GM21515 (cell line): ENCODE data around the gene KCNT1.

Source experiments
- ATAC-seq: cut with Tn5 transposase; IDR thresholded peaks from one replicate; pipeline ENCODE4 v1.9.1; 2021; ENCODE audit not compliant: unreplicated experiment

Gene KCNT1

DNA sequence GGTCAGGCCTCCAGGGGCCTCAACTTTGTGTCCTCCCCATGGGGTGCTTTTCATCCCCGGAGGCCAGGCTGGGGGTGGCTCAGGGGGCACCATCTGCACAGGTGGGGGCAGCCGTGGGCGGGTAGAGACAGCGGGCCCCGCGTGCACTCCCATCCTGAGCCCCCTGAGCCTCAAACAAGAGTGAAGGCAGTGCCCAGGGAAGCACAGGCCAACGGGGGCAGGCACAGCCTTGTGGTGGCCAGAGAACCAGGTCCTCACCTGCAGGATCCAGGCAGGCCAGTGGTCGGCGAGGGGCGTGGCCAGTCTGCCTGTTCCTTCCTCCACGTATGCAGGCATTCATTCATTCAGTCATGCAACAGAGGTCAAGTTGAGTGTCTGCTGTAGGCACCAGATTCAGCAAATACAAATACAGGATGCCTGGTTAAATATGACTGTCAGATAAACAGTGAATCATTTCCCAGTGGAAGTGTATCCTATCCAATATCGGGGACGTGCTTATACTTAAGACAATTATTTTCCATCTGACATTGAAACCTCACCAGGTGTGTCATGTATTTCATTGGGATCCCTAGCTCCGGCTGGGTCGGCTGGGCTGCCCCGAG lies 22.3 kb downstream of the KCNT1 start:
- no peak for ATAC-seq

DNA sequence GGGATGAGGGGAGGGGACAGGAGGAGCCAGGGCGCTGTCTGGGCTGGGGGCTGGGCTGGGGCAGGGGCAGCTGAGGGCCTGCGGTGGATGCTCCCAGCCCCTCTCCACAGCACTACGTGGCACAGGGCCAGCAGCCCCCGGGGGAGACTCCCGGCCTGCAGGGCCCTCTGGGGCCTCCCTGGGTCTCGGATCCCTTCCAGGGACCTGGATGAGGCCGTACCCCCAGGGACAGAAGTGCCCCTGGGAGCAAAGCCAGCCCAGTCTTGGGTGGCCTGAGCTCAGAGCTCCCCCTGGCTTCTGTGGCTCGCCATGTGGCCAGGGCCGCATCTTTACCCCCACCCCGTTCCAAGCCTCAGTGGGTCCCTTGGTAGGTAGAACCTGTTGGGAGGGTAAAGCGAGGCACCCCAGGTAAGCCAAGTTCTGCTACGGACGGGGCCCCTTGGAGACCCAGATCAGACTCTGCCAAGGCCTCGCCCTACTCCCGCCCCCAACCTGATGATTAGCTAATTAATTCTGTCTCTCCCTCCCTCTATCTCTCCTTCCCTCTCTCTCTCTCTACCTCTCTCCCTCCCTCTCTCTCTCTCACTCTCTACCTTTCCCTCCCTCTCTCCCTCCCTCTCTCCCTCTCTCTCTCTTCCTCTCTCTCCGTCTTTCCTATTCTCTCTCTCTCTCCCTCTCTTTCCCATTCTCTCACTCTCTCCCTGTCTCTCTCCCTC lies 24.3 kb downstream of the KCNT1 start:
- ATAC-seq: no peak

DNA sequence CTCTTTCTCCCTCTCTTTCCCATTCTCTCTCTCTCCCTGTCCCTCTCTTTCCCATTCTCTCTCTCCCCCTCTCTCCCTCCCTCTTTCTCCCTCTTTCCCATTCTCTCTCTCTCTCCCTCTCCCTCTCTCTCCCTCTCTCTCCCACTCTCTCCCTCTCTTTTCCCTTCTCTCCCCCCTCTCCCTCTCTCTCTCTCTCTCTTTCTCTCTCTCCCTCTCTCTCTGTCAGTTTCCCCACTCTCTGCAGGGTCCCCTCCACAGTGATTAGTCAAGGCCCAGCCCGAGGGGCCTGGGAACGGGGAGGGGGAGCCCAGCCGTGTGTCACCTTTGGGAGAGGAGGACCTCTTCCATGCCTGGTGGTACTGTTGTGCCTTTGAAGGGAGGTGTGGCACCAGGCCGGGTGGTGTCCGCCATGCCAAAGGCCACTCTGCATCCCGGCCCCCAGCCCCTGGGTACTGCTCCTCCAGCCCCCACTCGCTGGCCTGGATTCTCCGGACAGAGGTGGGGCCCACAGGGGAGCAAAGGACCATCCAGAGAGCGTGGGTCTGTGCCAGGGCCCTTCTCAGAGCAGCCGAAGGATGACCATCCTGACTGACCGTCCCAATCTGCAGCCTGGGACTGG lies 25.4 kb downstream of the KCNT1 start:
- ATAC-seq: no peak

DNA sequence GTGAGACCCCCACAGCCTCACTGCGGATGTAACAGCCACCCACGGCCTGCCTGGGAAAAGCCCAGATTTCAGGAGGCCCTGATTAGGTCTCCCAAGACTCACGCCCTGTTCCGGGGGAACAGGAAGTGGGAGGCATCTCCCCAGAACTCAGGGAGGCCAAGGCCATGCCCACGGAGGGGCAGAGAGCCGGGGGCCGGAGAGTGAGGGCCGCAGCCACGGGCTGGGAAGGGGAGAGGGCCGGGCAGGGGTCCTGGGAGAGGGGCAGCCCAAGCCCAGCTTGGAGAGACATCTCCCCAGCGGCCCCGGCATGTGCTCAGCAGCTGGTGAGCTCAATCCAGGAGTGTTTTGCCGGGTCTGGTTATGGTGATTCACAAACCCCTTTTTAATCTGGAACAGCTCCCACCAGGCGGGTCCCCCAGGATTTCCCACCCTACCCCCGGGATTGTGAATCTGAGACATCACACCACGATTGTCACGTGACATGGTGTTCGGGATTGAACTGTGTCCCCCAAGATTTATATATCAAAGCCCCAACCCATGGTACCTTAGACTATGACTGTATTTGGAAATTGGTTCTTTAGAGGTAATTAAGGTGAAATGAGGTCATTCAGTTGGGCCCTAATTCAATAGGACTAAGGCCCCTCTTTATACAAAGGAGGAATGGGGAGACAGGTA lies 26.6 kb downstream of the KCNT1 start:
- no peak for ATAC-seq

DNA sequence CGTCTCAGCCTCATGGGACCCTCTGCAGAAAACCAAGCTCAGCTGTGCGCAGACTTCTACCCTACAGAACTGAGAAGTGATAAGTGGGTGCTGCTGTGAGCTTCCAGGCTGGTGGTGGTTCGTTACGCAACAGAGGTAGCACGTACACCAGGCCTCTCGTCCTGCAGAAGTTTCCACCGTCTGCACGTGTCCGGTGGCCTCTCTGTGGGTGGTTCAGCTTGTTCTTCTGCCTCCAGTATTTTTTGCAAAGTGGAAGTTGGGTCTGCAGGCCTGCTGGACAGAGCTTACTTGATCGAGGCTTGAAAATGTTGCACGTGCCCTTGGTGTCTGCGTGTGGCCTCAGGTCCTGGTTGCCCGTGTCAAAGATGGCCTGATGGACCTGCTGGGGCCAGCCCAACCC lies 27.5 kb downstream of the KCNT1 start:
- ATAC-seq: no peak

DNA sequence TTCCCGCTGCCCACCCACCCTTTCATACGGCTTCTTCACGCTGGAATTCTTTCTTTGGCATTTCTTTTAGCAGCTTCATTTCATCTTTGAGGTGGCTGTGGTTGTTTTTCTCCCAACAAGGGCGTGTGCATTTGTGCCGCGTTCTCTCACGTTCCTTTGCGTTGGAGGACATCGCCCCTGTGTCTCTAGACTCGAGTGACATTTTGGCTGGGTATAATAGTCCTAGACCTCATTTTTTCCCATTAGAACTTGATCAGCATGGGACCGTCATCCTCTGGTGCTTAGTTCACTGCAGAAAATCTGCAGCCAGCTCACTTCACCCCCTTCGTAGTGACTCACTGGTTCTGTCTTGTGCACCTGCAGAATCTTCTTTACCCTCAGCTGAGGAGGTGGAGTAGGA lies 29.5 kb downstream of the KCNT1 start:
- ATAC-seq: no peak

DNA sequence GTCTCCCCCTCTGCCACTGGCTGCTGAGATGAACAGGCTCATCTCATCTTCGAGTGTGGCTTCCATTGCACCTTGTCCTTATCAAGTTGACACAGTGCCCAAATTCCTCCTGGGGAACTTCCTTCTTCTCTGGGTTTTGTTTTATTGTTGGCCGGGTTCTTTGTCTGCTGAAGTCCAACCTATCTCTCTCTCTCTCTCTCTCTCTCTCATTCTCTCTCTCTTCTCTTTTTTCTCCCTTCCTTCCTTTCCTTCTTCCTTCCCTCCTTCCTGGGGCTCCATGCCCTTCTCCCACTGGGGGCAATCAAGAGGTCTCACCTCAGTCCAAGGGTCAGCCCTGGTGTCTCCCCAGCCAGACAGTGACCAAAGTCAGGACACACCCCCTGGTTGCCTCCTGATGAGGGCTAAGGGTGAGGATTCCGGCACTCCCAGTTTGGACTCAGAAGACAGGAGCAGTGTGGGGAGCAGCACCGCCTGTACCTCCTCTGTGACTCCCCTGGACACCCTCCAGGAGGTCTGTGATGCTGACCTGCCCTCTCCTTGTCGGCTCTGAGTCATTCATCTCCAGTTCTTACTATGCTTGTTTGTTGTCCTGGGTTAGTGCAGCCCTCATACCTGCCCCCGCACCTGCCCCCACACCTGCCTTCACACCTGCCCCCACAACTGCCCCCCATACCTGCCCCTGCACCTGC lies 30.7 kb downstream of the KCNT1 start:
- ATAC-seq: no peak

DNA sequence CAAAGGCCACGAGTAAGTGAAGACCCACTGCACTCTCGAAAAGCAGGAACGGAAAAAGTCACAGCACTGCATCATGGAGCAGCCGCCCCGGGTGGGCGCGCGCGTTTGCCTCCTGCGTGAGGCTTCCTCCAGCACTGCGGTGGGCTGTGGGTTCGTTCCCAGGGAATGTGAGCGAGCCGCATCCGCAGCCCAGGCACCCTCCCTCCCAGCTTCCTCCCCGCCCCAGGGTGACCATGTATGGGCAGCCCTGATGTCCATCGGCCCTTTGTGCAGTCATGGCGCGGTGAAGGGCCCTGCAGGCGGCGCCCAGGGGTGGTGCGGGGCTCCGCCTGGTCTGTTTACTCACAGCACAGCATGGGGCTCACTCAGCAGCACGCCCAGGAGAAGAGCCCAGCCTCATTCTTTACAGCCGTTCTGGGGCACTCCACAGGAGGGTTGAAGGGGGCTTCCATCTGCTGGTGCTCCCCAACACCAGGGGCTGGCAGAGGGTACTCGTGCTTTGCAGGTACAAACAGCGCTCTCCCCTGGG lies 32.7 kb downstream of the KCNT1 start:
- ATAC-seq: no peak

DNA sequence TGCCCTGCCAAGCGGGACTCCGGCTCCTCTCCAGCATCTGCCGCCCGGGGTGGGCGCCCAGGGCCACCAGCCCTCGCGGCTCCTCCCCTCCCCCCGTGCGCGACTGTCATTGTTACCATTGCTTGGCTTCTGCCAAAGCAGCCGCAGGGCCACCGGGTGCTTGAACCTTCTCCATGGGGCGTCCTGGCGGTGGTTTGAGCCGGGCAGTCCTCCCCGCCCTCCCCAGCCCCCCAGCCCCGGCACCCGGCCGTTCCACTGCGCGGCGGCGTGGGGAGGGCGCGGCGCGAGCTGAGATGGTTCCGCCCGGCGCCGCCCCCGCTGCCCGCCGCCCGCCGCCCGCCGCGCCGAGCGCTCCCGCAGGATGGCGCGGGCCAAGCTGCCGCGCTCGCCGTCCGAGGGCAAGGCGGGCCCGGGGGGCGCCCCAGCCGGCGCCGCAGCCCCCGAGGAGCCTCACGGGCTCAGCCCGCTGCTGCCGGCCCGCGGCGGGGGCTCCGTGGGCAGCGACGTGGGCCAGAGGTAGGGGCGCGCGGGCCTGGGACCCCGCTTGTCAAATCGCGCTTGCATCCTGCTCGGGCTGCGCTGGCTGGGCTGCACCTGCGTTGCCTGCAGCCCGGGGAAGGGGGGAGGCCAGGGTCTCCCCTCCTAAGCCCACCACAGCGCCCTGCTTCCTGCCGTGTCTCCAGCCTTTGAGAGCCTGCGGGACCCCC lies 34.4 kb downstream of the KCNT1 start:
- no peak for ATAC-seq

DNA sequence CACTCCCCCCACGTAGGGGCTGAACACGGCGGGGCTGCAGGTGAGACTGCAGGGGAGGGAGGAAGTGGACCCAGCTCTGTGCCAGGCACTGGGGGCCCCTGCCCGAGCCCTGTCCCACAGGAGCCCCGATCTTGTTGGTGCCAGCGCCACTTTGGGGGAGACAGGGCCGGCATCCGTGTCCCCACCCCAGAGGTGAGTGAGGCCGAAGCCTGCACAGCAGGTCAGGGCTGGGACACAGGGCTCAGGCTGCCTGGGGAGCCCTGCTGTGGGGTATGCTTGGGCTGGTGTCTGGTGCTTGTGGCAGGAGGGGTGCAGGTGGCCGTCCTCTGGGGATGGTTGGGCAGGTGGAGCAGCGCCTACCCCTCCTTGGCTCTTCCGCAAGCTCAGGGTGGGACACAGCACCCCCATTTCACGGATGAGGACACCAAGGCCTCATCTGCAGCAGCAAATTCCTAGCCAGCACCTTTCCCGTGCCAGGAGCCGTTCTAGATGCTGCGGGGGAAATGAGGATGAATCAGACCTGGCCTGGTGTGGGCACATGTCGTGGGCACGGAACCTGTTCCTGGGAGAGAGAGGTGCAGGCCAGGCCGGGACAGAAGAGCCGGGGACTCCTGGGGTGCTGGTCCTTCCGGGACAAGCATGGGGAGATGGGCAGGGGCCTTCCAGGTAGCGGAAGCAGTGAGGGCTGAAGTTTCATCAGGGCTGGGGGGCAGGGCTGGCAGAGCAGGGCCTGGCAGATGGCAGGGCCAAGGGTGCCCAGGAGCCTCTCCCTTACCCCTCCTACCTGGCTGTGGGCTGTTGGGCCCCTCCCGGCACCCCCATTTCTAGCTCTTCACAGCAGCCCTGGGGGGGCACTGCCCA lies 35.2 kb downstream of the KCNT1 start:
- no peak for ATAC-seq

DNA sequence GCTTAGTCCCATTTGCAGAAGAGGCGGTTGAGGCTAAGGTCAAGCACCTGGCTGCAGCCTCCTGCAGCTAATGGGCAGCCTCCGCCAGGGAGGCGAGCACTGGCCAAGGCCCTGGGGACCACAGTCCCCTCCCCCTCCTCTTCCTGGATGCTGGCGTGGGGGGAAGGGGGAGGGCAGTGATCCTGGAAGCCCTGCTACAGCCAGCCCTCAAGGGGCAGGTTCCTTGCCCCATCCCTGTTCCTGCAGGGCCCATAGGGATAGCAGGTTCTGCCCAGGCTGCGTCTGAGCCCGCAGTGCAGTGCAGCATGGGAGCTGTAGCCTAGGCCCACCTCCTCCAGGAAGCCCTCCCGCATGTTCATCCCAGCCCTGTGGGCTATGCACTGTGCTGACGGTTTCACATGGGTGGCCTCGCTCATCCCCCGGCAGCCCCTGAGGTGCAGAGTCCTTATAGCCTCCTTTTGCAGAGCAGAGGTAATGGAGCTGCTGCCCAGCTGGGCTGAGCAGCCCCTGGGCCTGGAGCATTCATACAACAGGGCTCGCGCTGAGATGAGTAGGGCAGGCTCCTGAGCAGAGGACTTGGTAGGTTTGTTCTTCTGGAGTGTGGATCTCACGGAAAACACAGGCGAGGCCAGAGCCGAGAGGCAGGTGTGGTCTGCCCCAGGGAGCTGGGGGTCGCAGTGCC lies 36.0 kb downstream of the KCNT1 start:
- ATAC-seq: no peak

DNA sequence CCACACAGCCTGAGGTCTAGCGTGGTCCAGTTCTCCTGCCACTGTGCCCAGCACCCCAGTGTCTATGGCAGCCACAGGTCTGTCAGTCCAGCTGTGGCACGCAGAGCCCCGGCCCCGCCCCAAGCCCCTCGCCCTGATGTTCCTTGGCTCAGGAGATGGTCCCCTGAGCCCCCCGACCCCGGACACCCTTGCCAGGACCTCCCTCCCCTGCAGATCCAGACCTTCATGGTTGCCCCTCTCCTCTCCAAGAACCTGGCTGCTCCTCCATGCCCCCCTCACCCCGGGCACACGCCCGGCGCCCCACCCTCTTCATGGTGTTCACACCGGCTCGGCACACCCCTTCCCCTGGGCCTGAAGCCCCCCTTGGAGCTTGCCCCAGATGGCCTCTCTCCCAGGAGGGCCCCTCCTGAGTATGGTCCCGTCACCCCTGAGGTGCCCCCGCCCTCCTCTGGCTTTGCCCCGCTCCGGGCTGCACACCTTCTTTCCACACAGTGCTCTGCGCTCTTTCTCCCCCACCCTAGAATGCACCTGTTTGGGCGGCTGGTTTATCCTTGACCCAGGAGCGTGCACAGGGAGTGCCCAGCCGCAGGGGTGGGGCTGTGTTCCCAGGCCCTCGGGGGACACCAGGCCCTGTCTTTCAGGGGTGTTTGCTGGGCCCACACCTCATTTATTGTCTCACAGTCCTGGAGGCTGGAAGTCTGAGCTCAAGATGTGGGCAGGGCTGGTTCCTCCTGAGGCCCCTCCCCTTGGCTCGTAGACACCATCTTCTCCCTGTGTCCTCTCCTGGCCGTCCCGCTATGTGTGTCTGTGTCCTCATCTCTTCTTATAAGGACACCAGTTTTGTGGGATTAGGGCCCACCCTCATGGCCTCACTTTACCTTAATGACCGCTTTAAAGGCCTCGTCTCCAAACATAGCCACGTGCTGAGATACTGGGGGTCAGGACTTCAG lies 37.6 kb downstream of the KCNT1 start:
- ATAC-seq: no peak

DNA sequence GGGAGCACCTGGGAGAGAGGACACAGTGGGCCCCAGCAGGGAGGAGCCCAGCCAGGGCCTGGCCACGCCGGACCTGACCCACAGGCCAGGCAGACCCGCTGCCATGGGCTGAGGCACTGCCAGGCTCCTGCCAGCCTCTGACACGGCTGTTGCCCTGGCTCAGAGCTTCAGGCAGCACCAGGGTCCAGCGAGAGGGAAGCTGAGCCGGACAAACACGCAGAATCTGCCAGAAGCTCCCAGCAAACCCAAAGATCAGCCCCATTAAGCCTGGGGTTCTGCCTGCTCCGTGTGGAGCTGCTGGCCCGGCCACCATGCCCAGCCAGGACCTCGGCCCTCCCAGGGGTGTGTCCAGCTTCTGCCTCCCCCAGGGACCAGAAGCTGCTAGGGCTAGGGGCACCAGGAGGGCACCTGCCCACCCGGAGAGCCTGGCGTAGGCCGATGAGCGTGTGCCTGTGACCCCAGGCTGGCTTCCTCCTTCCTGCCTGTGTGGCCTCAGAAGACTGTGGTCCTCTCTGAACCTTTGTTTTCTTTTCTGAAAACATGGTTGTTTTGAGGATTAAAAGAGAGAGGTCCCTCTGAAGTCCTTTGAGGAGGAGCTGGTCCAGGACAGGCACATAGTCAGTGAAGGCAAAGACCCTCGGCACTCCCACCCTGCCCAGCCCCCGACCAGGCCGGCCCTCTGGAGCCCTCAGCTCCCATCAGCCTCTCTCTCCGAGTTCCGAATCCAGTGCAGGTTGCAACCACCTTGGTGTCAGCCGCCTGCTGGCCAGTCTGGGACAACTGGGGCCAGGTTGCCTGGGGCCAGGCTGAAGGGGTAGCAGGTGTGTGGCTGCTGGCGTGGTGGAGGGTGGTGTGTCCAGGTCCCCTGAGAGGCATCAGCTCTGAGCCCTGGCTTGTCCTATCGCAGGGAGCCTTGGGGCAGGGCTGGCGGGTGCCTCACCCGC lies 39.6 kb downstream of the KCNT1 start:
- ATAC-seq: no peak

DNA sequence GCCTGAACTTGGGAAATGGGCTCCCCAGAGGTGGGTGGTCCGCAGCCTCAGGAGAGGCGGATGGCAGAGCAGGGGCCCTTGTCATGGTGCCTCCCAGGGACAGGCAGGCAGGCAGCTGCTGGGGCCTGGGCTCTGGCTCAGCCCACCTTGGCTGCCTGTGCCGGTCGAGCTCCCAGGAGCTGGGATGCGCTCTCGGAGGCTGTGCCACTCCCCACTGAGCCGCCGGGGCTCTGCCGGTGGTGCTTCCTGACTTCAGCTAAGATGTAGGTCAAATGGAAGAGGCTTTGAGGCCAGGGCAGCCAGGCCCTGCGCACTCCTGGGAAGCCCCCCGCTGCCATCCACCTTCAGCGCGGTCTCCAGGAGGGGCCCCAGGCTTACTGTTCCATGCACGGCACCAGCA lies 41.0 kb downstream of the KCNT1 start:
- no peak for ATAC-seq

DNA sequence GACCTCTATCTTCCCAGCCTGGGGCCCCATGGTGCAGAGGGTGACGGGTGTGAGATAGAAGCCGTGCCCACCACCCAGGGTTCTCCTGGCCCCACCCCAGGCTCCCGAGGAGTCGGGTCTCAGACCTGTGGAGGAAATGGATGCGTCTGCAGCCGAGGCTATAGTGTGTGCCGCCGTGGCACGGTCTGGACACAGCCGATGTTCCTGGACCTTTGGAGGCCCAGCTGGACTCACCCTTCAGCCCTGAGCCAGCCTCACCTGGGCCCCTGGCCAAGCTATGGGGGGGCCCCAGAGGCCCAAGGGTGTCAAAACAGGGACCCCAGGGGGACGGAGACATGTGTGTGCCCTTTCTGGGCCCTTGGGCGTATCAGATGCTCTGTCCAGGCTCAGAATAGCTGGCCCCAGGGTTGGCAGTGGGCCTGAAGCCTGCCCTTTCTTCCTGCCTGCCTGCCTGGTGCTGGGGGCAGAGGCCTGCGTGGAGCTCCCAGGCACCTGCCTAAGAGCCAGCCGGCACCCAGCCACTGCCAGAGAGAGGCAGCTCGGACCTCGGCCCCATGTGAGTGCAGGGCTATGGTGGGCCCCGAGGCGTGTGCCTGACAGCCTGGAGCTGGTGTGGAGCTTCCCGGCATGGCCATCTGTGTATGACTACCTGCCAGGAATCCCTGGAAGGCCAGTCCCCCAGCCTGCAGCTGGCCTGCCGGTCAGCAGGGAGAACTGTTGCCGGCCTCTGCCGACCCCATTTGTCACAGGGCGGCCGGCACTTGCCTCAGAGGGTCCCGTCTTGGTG lies 41.8 kb downstream of the KCNT1 start:
- no peak for ATAC-seq
